NB4 (cell line): ENCODE data around the gene PXN.

Experiments used
- DNase-seq: peaks from one replicate; pipeline ENCODE4 v3.0.0; 2010; ENCODE audit warnings: low read depth
- H3K4me3 ChIP-seq: one replicate; pipeline ENCODE4 v1.5.1; 2011; ENCODE audit warnings: mild to moderate bottlenecking, low read depth, low read length, moderate library complexity
- CTCF ChIP-seq: IDR thresholded peaks from one replicate; pipeline ENCODE4 v1.5.1; 2012; ENCODE audit warnings: low read depth, low read length
- MAX ChIP-seq: IDR thresholded peaks from 2 replicates; pipeline ENCODE4 v1.6.1; 2011; ENCODE audit warnings: low read depth, low read length
- MYC ChIP-seq: IDR thresholded peaks from 2 replicates; pipeline ENCODE4 v1.6.1; 2011; ENCODE audit warnings: low read depth, low read length
- POLR2A ChIP-seq: IDR thresholded peaks from 2 replicates; pipeline ENCODE4 v1.6.1; 2011; ENCODE audit warnings: mild to moderate bottlenecking; ENCODE audit not compliant: insufficient read length; ENCODE audit errors: extremely low read depth

Gene PXN

GRCh38 chr12:120290609-120291305 lies 25.2 kb upstream of the PXN start:
- peak overlapping the region; percentile 29 for H3K4me3 ChIP-seq
- TF ChIP-seq MAX (no peak), CTCF (no peak), MYC (no peak), POLR2A (no peak)
- peak; percentile 55 for DNase-seq

GRCh38 chr12:120287491-120287890 lies 22.0 kb upstream of the PXN start:
- H3K4me3 ChIP-seq = no peak overlapping the region
- TF ChIP-seq POLR2A = no peak
- TF ChIP-seq MAX = no peak
- DNase-seq = no peak

GRCh38 chr12:120286768-120287490 lies 21.4 kb upstream of the PXN start:
- TF ChIP-seq MAX (no peak), POLR2A (no peak), CTCF (no peak), MYC (no peak)
- H3K4me3 ChIP-seq = no peak overlapping the region
- no peak for DNase-seq

DNA sequence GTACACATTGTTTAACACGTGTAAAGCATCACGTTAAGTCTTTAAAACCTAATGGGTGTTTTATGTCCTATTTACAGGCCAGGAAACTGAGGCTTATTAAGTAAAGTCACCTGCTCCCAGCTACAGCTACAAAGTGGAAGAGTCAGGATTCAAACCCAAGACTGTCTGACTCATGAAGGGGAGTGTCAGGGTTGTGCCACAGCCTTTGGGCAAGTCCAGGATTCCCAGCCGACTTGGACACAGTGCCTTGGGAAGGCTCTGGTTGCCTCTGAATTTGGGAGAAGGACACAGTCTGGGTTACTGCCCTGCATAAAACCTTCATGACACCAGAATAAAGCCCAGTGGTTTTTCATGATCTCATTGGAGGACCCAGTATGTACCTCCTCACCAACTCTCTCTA lies 18.9 kb upstream of the PXN start:
- H3K4me3 ChIP-seq = no peak overlapping the region
- TF ChIP-seq MAX = no peak
- TF ChIP-seq MYC = no peak

DNA sequence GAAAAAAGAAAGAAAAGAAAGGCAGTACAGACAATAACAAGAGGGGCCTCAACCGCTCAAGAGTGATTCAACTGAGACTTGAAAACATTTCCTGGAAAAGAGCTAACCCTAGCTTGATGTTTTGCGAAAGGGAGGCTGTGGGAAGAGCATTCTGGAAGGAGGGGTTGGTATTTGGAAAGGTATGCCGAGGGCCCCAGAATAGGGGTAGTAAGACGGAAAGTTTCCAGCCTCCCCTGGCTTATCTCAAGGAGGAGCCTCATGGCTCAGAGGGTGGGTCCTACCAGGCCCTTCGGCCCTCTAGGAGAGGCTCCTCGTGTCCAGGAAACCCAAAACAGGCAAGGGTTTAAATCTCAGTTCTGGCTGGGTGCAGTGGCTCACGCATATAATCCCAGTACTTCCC lies 17.8 kb upstream of the PXN start:
- no peak overlapping the region for H3K4me3 ChIP-seq
- TF ChIP-seq CTCF (no peak), MYC (no peak), MAX (no peak), POLR2A (no peak)
- DNase-seq = no peak

More for the DNA sequence above, 18.9 kb upstream of the PXN start:
- DNase-seq = no peak

GRCh38 chr12:120278137-120279069 lies 12.9 kb upstream of the PXN start:
- DNase-seq = no peak
- H3K4me3 ChIP-seq = no peak overlapping the region
- TF ChIP-seq MYC (no peak), CTCF (no peak), POLR2A (no peak), MAX (no peak)
